ENCODE results near the gene TET2.

The TET2 gene

GRCh38 chr4:105140684-105141490 is 5.8 kb upstream of the TET2 start:
- H3K4me3 ChIP-seq (ENCODE audit: low read length), result no peak overlapping the region
- TF ChIP-seq CTCF (conservative IDR thresholded peaks at IDR 0.05; ENCODE audit: low read length), result peak; percentile 73
- peak; percentile 31 for DNase-seq (ENCODE audit: low read depth)

- peak overlapping the region; percentile 92 for H3K4me3 ChIP-seq (ENCODE audit: low read length)
- no peak for DNase-seq (ENCODE audit: low read depth)
- TF ChIP-seq CTCF (conservative IDR thresholded peaks at IDR 0.05; ENCODE audit: low read length), result no peak
Observed at GRCh38 chr4:105145156-105145902, 1.3 kb upstream of the TET2 start.

GRCh38 chr4:105145903-105146275 is 787 bp upstream of the TET2 start:
- no peak for DNase-seq (ENCODE audit: low read depth)
- TF ChIP-seq CTCF (conservative IDR thresholded peaks at IDR 0.05; ENCODE audit: low read length), result no peak
- peak overlapping the region; percentile 92 for H3K4me3 ChIP-seq (ENCODE audit: low read length)

- DNase-seq (ENCODE audit: low read depth), result no peak
- no peak for TF ChIP-seq CTCF (conservative IDR thresholded peaks at IDR 0.05; ENCODE audit: low read length)
- peak overlapping the region; percentile 92 for H3K4me3 ChIP-seq (ENCODE audit: low read length)
Observed at GRCh38 chr4:105147016-105147552, 408 bp downstream of the TET2 start.

GRCh38 chr4:105147553-105148161 is 981 bp downstream of the TET2 start:
- peak overlapping the region; percentile 92 for H3K4me3 ChIP-seq (ENCODE audit: low read length)
- peak; percentile 25 for DNase-seq (ENCODE audit: low read depth)
- TF ChIP-seq CTCF (conservative IDR thresholded peaks at IDR 0.05; ENCODE audit: low read length), result no peak

GRCh38 chr4:105148356-105148755 is 1.7 kb downstream of the TET2 start:
- DNase-seq (ENCODE audit: low read depth), result no peak
- peak overlapping the region; percentile 92 for H3K4me3 ChIP-seq (ENCODE audit: low read length)
- no peak for TF ChIP-seq CTCF (conservative IDR thresholded peaks at IDR 0.05; ENCODE audit: low read length)
